ENCODE data around the gene ABCG1.

Gene ABCG1

DNA sequence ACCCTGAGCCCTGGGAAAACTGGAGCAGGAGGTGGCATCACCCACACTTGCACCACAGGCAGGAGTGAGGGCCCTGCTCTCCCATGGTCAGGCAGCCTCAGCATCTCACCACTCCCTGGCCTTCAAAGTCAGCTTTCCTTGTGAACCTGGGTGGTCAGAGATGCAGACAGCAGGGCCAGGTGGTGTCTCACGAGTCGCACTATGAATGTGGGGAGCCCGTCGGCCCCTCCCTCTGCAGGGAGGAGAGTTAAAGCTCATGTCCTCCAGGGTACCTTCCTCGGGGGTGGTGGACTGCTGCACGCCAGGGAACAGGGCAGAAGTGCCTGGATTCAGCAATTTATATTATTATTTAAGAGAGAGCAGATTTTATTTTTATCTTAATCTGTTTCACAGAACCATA lies 24.1 kb downstream of the ABCG1 start:
- H3K79me2 ChIP-seq (ENCODE audit: insufficient read depth, low read length) = no peaks in the 10 kb centered on the region
- H3K4me1 ChIP-seq (ENCODE audit: insufficient read depth, low read length, severe bottlenecking) = peaks cover 84% of the 10 kb centered on the region
- H2AFZ ChIP-seq (ENCODE audit: low read length) = no peak overlapping the region

DNA sequence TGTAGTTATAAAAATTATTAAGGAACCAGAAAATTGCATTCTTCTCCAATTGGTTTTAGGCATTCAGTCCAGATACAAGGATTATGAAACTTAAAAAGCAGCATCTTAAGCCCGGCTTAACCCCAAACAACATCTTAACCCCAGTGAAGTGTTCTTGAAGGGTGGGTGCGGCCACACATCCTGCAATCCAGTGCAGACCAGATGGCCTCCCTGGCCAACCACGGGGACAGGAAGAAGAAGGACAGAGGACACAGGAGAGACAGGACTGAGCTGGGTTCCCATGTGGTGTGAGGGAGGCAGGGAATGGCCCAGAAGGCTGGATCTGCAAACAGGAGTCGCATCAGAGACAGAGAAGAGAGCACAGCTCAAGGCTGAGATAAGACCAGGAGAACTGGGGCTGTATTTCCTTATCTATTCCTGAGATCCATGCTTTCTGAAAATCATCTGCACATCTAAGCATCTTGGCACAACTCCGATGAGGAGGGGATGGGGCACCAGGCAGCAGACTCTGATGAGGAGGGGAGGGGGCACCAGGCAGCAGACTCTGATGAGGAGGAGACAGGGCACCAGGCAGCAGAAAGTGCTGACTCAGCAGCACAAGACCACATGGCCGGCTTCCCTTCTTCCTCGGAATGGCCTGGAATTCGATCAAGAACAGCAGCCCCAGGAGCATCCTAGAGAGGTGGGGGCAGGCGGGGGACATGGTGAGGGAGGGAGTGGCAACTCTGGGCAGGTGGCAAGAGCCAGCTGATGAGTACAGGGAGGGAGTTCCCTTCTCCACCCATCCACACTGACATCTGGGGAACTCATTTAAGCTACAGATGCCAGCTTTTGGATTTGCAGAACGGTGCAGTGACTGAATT lies 26.6 kb downstream of the ABCG1 start:
- TF ChIP-seq, protein P1, sequence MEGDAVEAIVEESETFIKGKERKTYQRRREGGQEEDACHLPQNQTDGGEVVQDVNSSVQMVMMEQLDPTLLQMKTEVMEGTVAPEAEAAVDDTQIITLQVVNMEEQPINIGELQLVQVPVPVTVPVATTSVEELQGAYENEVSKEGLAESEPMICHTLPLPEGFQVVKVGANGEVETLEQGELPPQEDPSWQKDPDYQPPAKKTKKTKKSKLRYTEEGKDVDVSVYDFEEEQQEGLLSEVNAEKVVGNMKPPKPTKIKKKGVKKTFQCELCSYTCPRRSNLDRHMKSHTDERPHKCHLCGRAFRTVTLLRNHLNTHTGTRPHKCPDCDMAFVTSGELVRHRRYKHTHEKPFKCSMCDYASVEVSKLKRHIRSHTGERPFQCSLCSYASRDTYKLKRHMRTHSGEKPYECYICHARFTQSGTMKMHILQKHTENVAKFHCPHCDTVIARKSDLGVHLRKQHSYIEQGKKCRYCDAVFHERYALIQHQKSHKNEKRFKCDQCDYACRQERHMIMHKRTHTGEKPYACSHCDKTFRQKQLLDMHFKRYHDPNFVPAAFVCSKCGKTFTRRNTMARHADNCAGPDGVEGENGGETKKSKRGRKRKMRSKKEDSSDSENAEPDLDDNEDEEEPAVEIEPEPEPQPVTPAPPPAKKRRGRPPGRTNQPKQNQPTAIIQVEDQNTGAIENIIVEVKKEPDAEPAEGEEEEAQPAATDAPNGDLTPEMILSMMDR (IDR thresholded peaks at IDR 0.05; ENCODE audit: low read length) = no peak
- TF ChIP-seq EZH2 (IDR thresholded peaks at IDR 0.05; ENCODE audit: borderline replicate concordance, low read length) = no peak
- Histone ChIP-seq H3K9me3 (ENCODE audit: low read length) (no peaks in the 10 kb centered on the region), H4K20me1 (ENCODE audit: insufficient read depth, low read length) (no peaks in the 10 kb centered on the region), H3K9me2 (ENCODE audit: low read depth, low read length) (no peaks in the 10 kb centered on the region), H3K27me3 (ENCODE audit: insufficient read depth, low read length) (no peaks in the 10 kb centered on the region), H3K4me1 (ENCODE audit: insufficient read depth, low read length, severe bottlenecking) (peaks cover 84% of the 10 kb centered on the region), H3K27ac (ENCODE audit: low read depth, low read length, poor library complexity, severe bottlenecking) (peak overlapping the region; percentile 61), H3F3A (ENCODE audit: insufficient read depth, low read length) (no peaks in the 10 kb centered on the region), H3K4me3 (ENCODE audit: low read depth, low read length, poor library complexity, severe bottlenecking) (no peak overlapping the region), H2AFZ (ENCODE audit: low read length) (no peak overlapping the region), H3K9ac (ENCODE audit: low read length) (no peak overlapping the region), H3K4me2 (ENCODE audit: low read length) (no peak overlapping the region), H3K36me3 (ENCODE audit: insufficient read depth, low read length) (no peaks in the 10 kb centered on the region), H3K79me2 (ENCODE audit: insufficient read depth, low read length) (no peaks in the 10 kb centered on the region)

More for the DNA sequence above, 24.1 kb downstream of the ABCG1 start:
- no peak for TF ChIP-seq EZH2 (IDR thresholded peaks at IDR 0.05; ENCODE audit: borderline replicate concordance, low read length)
- TF ChIP-seq, protein P1 (IDR thresholded peaks at IDR 0.05; ENCODE audit: low read length) = no peak
- Histone ChIP-seq H3K27ac (ENCODE audit: low read depth, low read length, poor library complexity, severe bottlenecking) (peak overlapping the region; percentile 96), H4K20me1 (ENCODE audit: insufficient read depth, low read length) (no peaks in the 10 kb centered on the region), H3K27me3 (ENCODE audit: insufficient read depth, low read length) (no peaks in the 10 kb centered on the region), H3K9me3 (ENCODE audit: low read length) (no peaks in the 10 kb centered on the region), H3F3A (ENCODE audit: insufficient read depth, low read length) (peaks cover 6% of the 10 kb centered on the region; the same call in 1 of the 2 replicates), H3K4me3 (ENCODE audit: low read depth, low read length, poor library complexity, severe bottlenecking) (no peak overlapping the region), H3K36me3 (ENCODE audit: insufficient read depth, low read length) (no peaks in the 10 kb centered on the region), H3K4me2 (ENCODE audit: low read length) (peak overlapping the region; percentile 49), H3K9me2 (ENCODE audit: low read depth, low read length) (no peaks in the 10 kb centered on the region), H3K9ac (ENCODE audit: low read length) (peak overlapping the region; percentile 55)

DNA sequence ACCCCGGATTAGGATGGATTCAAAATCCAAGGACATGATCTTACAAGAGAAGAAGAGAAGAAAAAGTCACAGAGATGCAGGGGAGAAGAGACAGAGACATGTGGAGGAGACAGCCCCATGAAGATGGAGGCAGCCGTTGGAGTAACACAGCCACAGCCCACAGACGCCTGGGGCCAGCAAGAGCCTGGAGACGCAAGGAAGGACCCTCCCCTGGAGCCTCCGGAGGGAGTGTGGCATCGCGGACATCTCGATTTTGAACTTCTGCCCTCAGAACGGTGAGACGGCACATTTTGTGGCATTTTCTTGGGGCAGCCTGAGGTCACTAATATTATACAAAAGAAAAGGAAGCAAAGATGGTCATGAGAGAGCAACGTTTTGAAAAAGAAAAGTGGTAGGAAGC lies 28.8 kb downstream of the ABCG1 start:
- Histone ChIP-seq H3F3A (ENCODE audit: insufficient read depth, low read length) (no peaks in the 10 kb centered on the region), H3K4me3 (ENCODE audit: low read depth, low read length, poor library complexity, severe bottlenecking) (no peak overlapping the region), H3K27ac (ENCODE audit: low read depth, low read length, poor library complexity, severe bottlenecking) (peak overlapping the region; percentile 95), H3K4me1 (ENCODE audit: insufficient read depth, low read length, severe bottlenecking) (peaks cover 80% of the 10 kb centered on the region), H3K9me3 (ENCODE audit: low read length) (no peaks in the 10 kb centered on the region), H2AFZ (ENCODE audit: low read length) (no peak overlapping the region), H3K27me3 (ENCODE audit: insufficient read depth, low read length) (no peaks in the 10 kb centered on the region), H4K20me1 (ENCODE audit: insufficient read depth, low read length) (no peaks in the 10 kb centered on the region), H3K79me2 (ENCODE audit: insufficient read depth, low read length) (no peaks in the 10 kb centered on the region), H3K9me2 (ENCODE audit: low read depth, low read length) (no peaks in the 10 kb centered on the region), H3K9ac (ENCODE audit: low read length) (peak overlapping the region; percentile 64), H3K36me3 (ENCODE audit: insufficient read depth, low read length) (no peaks in the 10 kb centered on the region), H3K4me2 (ENCODE audit: low read length) (peak overlapping the region; percentile 41; the same call in 1 of the 2 replicates)
- TF ChIP-seq EZH2 (IDR thresholded peaks at IDR 0.05; ENCODE audit: borderline replicate concordance, low read length) = no peak
- TF ChIP-seq, protein P1 (IDR thresholded peaks at IDR 0.05; ENCODE audit: low read length) = no peak

Measured in OCI-LY1 (cell line).